ENCODE data around the gene DEDD2.

Gene DEDD2

DNA sequence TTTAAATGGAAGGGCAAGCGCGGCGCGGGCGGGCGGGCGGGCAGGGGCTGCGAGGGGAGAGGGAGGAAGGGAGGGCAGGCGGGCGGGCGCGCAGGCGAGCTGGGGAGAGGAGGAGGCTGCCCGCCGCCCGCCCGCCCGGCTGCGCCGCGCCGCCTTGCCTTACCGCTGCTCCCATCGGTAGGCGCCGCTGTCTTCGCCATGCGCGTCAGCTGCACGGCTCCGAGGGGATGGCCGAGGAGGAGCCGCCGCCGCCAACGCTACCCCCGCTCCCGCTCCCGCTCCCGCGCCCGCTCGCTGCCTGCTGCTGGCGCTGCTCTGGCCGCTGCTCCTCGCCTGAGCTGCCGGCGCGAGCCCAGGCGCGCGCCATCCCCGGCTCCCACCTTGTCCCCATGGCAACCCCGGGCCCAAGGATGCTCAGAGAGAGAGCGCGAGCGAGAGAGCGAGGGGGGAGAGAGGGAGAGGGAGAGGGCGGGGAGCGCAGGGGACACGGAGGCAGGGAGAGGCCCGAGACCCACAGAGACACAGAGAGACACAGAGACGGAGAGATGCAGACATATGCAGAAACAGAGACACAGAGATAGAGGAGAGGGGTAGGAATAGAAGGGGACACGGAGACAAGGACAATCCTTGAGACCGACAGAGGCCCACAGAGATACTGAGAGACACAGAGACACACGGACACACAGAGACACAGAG lies 40.3 kb downstream of the DEDD2 start:
- Histone ChIP-seq H3K4me2 (ENCODE audit: low read length) (peak overlapping the region; percentile 60), H3F3A (ENCODE audit: insufficient read depth, low read length) (0 out of 2 replicates have a peak, but pooled peaks cover 5% of the 10 kb centered on the region), H3K9me2 (ENCODE audit: low read depth, low read length) (no peaks in the 10 kb centered on the region), H3K4me1 (ENCODE audit: insufficient read depth, low read length, severe bottlenecking) (peaks cover 14% of the 10 kb centered on the region), H4K20me1 (ENCODE audit: insufficient read depth, low read length) (no peaks in the 10 kb centered on the region), H3K9me3 (ENCODE audit: low read length) (no peaks in the 10 kb centered on the region), H3K4me3 (ENCODE audit: low read depth, low read length, poor library complexity, severe bottlenecking) (peak overlapping the region; percentile 48), H2AFZ (ENCODE audit: low read length) (no peak overlapping the region), H3K27ac (ENCODE audit: low read depth, low read length, poor library complexity, severe bottlenecking) (no peak overlapping the region), H3K36me3 (ENCODE audit: insufficient read depth, low read length) (no peaks in the 10 kb centered on the region), H3K9ac (ENCODE audit: low read length) (no peak overlapping the region; the same call in 1 of the 2 replicates), H3K79me2 (ENCODE audit: insufficient read depth, low read length) (no peaks in the 10 kb centered on the region), H3K27me3 (ENCODE audit: insufficient read depth, low read length) (peaks cover 3% of the 10 kb centered on the region; the same call in 1 of the 2 replicates)
- TF ChIP-seq EZH2 (IDR thresholded peaks at IDR 0.05; ENCODE audit: borderline replicate concordance, low read length): no peak
- TF ChIP-seq, protein P1, sequence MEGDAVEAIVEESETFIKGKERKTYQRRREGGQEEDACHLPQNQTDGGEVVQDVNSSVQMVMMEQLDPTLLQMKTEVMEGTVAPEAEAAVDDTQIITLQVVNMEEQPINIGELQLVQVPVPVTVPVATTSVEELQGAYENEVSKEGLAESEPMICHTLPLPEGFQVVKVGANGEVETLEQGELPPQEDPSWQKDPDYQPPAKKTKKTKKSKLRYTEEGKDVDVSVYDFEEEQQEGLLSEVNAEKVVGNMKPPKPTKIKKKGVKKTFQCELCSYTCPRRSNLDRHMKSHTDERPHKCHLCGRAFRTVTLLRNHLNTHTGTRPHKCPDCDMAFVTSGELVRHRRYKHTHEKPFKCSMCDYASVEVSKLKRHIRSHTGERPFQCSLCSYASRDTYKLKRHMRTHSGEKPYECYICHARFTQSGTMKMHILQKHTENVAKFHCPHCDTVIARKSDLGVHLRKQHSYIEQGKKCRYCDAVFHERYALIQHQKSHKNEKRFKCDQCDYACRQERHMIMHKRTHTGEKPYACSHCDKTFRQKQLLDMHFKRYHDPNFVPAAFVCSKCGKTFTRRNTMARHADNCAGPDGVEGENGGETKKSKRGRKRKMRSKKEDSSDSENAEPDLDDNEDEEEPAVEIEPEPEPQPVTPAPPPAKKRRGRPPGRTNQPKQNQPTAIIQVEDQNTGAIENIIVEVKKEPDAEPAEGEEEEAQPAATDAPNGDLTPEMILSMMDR (IDR thresholded peaks at IDR 0.05; ENCODE audit: low read length): peak; percentile 27; the same call in 1 of the 2 replicates

DNA sequence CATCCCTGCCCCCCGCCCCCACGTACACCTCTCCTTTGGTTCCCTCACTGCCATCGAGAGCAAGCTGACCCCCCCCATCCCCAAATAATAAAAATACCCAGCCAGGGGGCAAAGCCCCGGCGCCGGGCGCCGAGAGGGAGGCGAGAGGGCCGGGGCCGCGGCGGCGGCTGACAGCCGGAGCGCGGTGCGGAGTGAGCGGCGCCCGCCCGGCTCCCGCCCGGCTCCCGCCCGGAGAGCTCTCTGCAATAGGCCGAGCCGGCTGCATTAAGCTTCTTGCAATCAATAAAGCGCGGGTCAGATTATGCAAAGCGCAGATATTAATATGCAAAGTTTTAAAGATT lies 40.9 kb downstream of the DEDD2 start:
- Histone ChIP-seq H3K27me3 (ENCODE audit: insufficient read depth, low read length) (peaks cover 3% of the 10 kb centered on the region; the same call in 1 of the 2 replicates), H3K4me3 (ENCODE audit: low read depth, low read length, poor library complexity, severe bottlenecking) (peak overlapping the region; percentile 49), H3F3A (ENCODE audit: insufficient read depth, low read length) (0 out of 2 replicates have a peak, but pooled peaks cover 5% of the 10 kb centered on the region), H3K9me3 (ENCODE audit: low read length) (no peaks in the 10 kb centered on the region), H3K4me1 (ENCODE audit: insufficient read depth, low read length, severe bottlenecking) (peaks cover 14% of the 10 kb centered on the region), H3K9me2 (ENCODE audit: low read depth, low read length) (no peaks in the 10 kb centered on the region), H2AFZ (ENCODE audit: low read length) (no peak overlapping the region), H3K27ac (ENCODE audit: low read depth, low read length, poor library complexity, severe bottlenecking) (no peak overlapping the region), H4K20me1 (ENCODE audit: insufficient read depth, low read length) (no peaks in the 10 kb centered on the region), H3K4me2 (ENCODE audit: low read length) (peak overlapping the region; percentile 60), H3K79me2 (ENCODE audit: insufficient read depth, low read length) (no peaks in the 10 kb centered on the region), H3K36me3 (ENCODE audit: insufficient read depth, low read length) (no peaks in the 10 kb centered on the region), H3K9ac (ENCODE audit: low read length) (peak overlapping the region; percentile 26; the same call in 1 of the 2 replicates)
- no peak for TF ChIP-seq EZH2 (IDR thresholded peaks at IDR 0.05; ENCODE audit: borderline replicate concordance, low read length)
- TF ChIP-seq, protein P1 (IDR thresholded peaks at IDR 0.05; ENCODE audit: low read length): no peak

DNA sequence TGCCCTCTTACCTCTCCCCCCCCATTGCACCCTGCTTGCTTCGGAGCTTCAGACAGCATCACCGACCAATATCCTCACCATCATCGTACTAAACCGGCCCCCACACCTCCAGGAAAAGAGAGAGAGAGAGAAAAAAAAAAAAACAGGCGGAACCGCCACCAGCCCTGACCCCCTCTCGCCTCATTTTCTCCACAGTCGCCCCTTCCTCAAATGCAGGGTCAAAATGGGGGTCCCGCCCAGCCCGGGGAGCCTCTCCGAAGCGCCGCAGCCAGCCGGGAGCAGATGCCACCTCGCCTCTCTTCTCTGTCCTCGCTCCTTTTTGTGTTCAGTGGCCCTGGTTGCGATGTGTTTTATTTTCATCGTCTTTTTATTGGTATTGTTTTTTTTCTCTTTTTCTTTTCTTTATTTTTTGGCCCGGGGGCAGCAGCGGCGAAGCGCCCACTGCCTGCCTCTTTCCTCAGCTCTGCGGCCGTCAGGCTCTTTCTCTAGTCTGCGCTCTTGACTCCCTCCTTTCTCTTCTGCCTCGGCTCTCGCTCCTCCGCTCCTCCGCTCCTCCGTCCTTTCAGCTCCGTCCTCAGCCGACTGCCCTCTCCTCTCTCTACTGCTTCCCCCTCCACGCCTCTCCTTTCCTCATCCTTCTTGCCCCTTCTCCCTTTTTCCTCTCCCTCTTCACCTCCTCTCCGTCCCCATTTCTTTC lies 41.4 kb downstream of the DEDD2 start:
- H3K4me3 ChIP-seq (ENCODE audit: low read depth, low read length, poor library complexity, severe bottlenecking): peak overlapping the region; percentile 49
- H3K9me2 ChIP-seq (ENCODE audit: low read depth, low read length): no peaks in the 10 kb centered on the region
- no peaks in the 10 kb centered on the region for H3K36me3 ChIP-seq (ENCODE audit: insufficient read depth, low read length)
- TF ChIP-seq EZH2 (IDR thresholded peaks at IDR 0.05; ENCODE audit: borderline replicate concordance, low read length): no peak
- TF ChIP-seq, protein P1 (IDR thresholded peaks at IDR 0.05; ENCODE audit: low read length): no peak
- peak overlapping the region; percentile 60 for H3K4me2 ChIP-seq (ENCODE audit: low read length)
- 0 out of 2 replicates have a peak, but pooled peaks cover 5% of the 10 kb centered on the region for H3F3A ChIP-seq (ENCODE audit: insufficient read depth, low read length)
- H2AFZ ChIP-seq (ENCODE audit: low read length): no peak overlapping the region
- H3K9me3 ChIP-seq (ENCODE audit: low read length): no peaks in the 10 kb centered on the region
- peaks cover 3% of the 10 kb centered on the region; the same call in 1 of the 2 replicates for H3K27me3 ChIP-seq (ENCODE audit: insufficient read depth, low read length)
- H3K79me2 ChIP-seq (ENCODE audit: insufficient read depth, low read length): no peaks in the 10 kb centered on the region
- peak overlapping the region; percentile 26; the same call in 1 of the 2 replicates for H3K9ac ChIP-seq (ENCODE audit: low read length)
- H4K20me1 ChIP-seq (ENCODE audit: insufficient read depth, low read length): no peaks in the 10 kb centered on the region
- H3K4me1 ChIP-seq (ENCODE audit: insufficient read depth, low read length, severe bottlenecking): peaks cover 14% of the 10 kb centered on the region
- H3K27ac ChIP-seq (ENCODE audit: low read depth, low read length, poor library complexity, severe bottlenecking): no peak overlapping the region
